Panc1 (cell line): Measurements from ENCODE around the gene CSTF3. TPM values are rescaled to one million over a fixed set of nuclear protein-coding genes. Genes with fewer than 3 reads are reported as not detected.

Experiments
- ATAC-seq: fragments of 200-7000 bp; cut with Tn5 transposase; 2 replicates; pipeline ENCODE4 v1.9.1; 2020; ENCODE audit warnings: mild to moderate bottlenecking, moderate library complexity
- BruUV-seq: library from RNA; stranded (reverse); fragments of 400-500 nt; replicated peaks from 2 replicates; lab custom pipeline; 2021; lab: Mats Ljungman, UMichigan
- CTCF ChIA-PET: fragments of 300-600 bp; sonication (Branson Sonifier 250); formaldehyde crosslinking; loops from one replicate; lab custom pipeline; 2022; ENCODE audit warnings: antibody characterized with exemption; lab: Charles Lee
- POLR2A ChIA-PET: fragments of 300-600 bp; sonication (Branson Sonifier 250); formaldehyde crosslinking; loops from one replicate; lab custom pipeline; 2022; ENCODE audit warnings: antibody characterized with exemption; lab: Charles Lee
- DNase-seq: peaks from one replicate; pipeline ENCODE4 v3.0.0-alpha.2; 2010; ENCODE audit warnings: low read depth, low spot score
- H3K27ac ChIP-seq: 2 replicates; pipeline ENCODE4 v1.5.1; 2011; ENCODE audit warnings: mild to moderate bottlenecking, low read length, inconsistent platforms
- H3K27me3 ChIP-seq: fragments of 200-500 bp; sonication (Bioruptor generic); 2 replicates; pipeline ENCODE4 v1.6.0; 2014; ENCODE audit warnings: low read length, inconsistent platforms; ENCODE audit not compliant: control insufficient read depth, insufficient read depth
- H3K36me3 ChIP-seq: fragments of 200-500 bp; sonication (Bioruptor generic); 2 replicates; pipeline ENCODE4 v1.5.1; 2014; ENCODE audit warnings: inconsistent platforms, mild to moderate bottlenecking, low read length, moderate library complexity; ENCODE audit not compliant: control insufficient read depth, insufficient read depth
- H3K4me1 ChIP-seq: 2 replicates; pipeline ENCODE4 v1.5.1; 2011; ENCODE audit warnings: inconsistent platforms, mild to moderate bottlenecking, low read length, moderate library complexity; ENCODE audit not compliant: control insufficient read depth, insufficient read depth
- H3K4me3 ChIP-seq, 2 experiments: 2 replicates each; pipeline ENCODE4 v1.5.1; 2011 to 2012; ENCODE audit warnings: low read depth in 2 of 2, low read length in 2 of 2, mild to moderate bottlenecking in 2 of 2, inconsistent platforms in 1 of 2, moderate library complexity in 1 of 2
- H3K9me3 ChIP-seq: fragments of 200-500 bp; sonication (Bioruptor generic); 2 replicates; pipeline ENCODE4 v1.5.1; 2014; ENCODE audit warnings: low read depth, mild to moderate bottlenecking, inconsistent platforms, low read length, moderate library complexity; ENCODE audit not compliant: control insufficient read depth, insufficient read depth
- CTCF ChIP-seq: fragments of 450-650 bp; IDR thresholded peaks from 2 replicates; pipeline ENCODE4 v1.5.1; 2017; ENCODE audit warnings: mild to moderate bottlenecking
- POLR2AphosphoS5 ChIP-seq: IDR thresholded peaks from 2 replicates; pipeline ENCODE4 v1.6.1; 2012; ENCODE audit warnings: mild to moderate bottlenecking, low read depth, low read length, moderate library complexity
- REST ChIP-seq, 2 experiments: IDR thresholded peaks; 2 replicates each; pipeline ENCODE4 v1.6.1; 2011 to 2012; ENCODE audit warnings: low read depth in 2 of 2, control low read depth in 1 of 2, low read length in 1 of 2, mild to moderate bottlenecking in 1 of 2, moderate library complexity in 1 of 2; ENCODE audit not compliant: insufficient read depth in 1 of 2
- SIN3A ChIP-seq: IDR thresholded peaks from 2 replicates; pipeline ENCODE4 v1.6.1; 2012; ENCODE audit warnings: low read depth, mild to moderate bottlenecking, low read length, moderate library complexity, borderline replicate concordance; ENCODE audit not compliant: insufficient read depth
- TCF7L2 ChIP-seq: IDR thresholded peaks from 2 replicates; pipeline ENCODE4 v1.6.1; 2011; ENCODE audit warnings: mild to moderate bottlenecking, low read depth, low read length, inconsistent platforms
- in situ Hi-C: cut with HindIII; loops from 2 replicates; pipeline ENCODE4 v1.10.0; 2016; ENCODE audit warnings: low sequenced_read_pairs, low pct_unique_long_range_greater_than_20kb
- intact Hi-C: fragments of 100-400 bp; cut with micrococcal nuclease; formaldehyde crosslinking; loops from one replicate; pipeline ENCODE4 v1.10.0; 2022; ENCODE audit not compliant: unreplicated experiment
- total RNA-seq: library from RNA; stranded (reverse); gene quantifications from one replicate; pipeline ENCODE4 v1.2.1, GENCODE V29; 2021; ENCODE audit not compliant: unreplicated experiment

Gene CSTF3
- total RNA-seq, 1 experiment from 2014 or later = 29.8 TPM

GRCh38 chr11:33179348-33179803, 18.1 kb upstream of the CSTF3 start:
- Histone ChIP-seq H3K27ac (no peak overlapping the region), H3K36me3 (no peaks in the 10 kb centered on the region), H3K4me1 (no peaks in the 10 kb centered on the region), H3K27me3 (no peaks in the 10 kb centered on the region), H3K9me3 (no peaks in the 10 kb centered on the region), H3K4me3 (no peak overlapping the region)
- no peak for DNase-seq
- ChIA-PET POLR2A (no interaction called here), CTCF (no interaction called here)
- intact Hi-C loops = no loop called here
- ATAC-seq = no peak
- TF ChIP-seq SIN3A = no peak
- no peak for TF ChIP-seq REST (IDR thresholded peaks at IDR 0.05; ENCODE audit: insufficient read depth in 1 of 2, low read depth in 2 of 2, low read length in 1 of 2)
- no peak for TF ChIP-seq POLR2AphosphoS5
- TF ChIP-seq TCF7L2 = no peak
- TF ChIP-seq CTCF = no peak
- in situ Hi-C loops = no loop called here
- no TSS peak for BruUV-seq

- Histone ChIP-seq H3K4me3 (no peak overlapping the region), H3K4me1 (no peaks in the 10 kb centered on the region), H3K36me3 (no peaks in the 10 kb centered on the region), H3K9me3 (no peaks in the 10 kb centered on the region), H3K27me3 (no peaks in the 10 kb centered on the region), H3K27ac (no peak overlapping the region)
- no peak for TF ChIP-seq CTCF
- TF ChIP-seq REST (IDR thresholded peaks at IDR 0.05; ENCODE audit: insufficient read depth in 1 of 2, low read depth in 2 of 2, low read length in 1 of 2) = no peak
- no peak for TF ChIP-seq TCF7L2
- TF ChIP-seq SIN3A = no peak
- TF ChIP-seq POLR2AphosphoS5 = no peak
- DNase-seq = no peak
- intact Hi-C loops = no loop called here
- CTCF ChIA-PET = no interaction called here
- POLR2A ChIA-PET = no interaction called here
- BruUV-seq = no TSS peak
- ATAC-seq = no peak
- in situ Hi-C loops = no loop called here
Measured at GRCh38 chr11:33178443-33179180, 17.3 kb upstream of the CSTF3 start.
